Suprapubic skin (tissue), 4 donors: ENCODE data around the gene MYO10. TPM values are rescaled to one million over a fixed set of nuclear protein-coding genes. Genes with fewer than 3 reads are reported as not detected.

ENCODE experiments used
- DNase-seq, 2 donors: peaks; one replicate each; pipeline ENCODE4 v3.0.0-alpha.2; 2019; ENCODE audit warnings: low spot score in 2 of 2
- H3K27ac ChIP-seq: fragments of 200-600 bp; sonication (generic); one replicate; pipeline ENCODE4 v1.5.1; 2019
- H3K27me3 ChIP-seq: fragments of 200-600 bp; sonication (generic); one replicate; pipeline ENCODE4 v1.5.1; 2019
- H3K36me3 ChIP-seq: fragments of 200-600 bp; sonication (generic); one replicate; pipeline ENCODE4 v1.5.1; 2019
- H3K4me1 ChIP-seq: fragments of 200-600 bp; sonication (generic); one replicate; pipeline ENCODE4 v1.5.1; 2019
- H3K4me3 ChIP-seq: fragments of 200-600 bp; sonication (generic); one replicate; pipeline ENCODE4 v1.5.1; 2019; ENCODE audit warnings: mild to moderate bottlenecking
- H3K9me3 ChIP-seq: fragments of 200-600 bp; sonication (generic); one replicate; pipeline ENCODE4 v1.5.1; 2019
- EP300 ChIP-seq: sonication (generic); formaldehyde crosslinking; IDR thresholded peaks from one replicate; pipeline ENCODE4 v1.6.1; 2017; ENCODE audit warnings: antibody characterized with exemption
- POLR2A ChIP-seq, 2 donors: fragments of 450-650 bp; IDR thresholded peaks; one replicate each; pipeline ENCODE4 v1.6.1; 2017; ENCODE audit warnings: antibody characterized with exemption in 2 of 2, mild to moderate bottlenecking in 2 of 2, moderate library complexity in 2 of 2
- POLR2AphosphoS5 ChIP-seq, 3 donors: sonication (generic); formaldehyde crosslinking; IDR thresholded peaks; one replicate each; pipeline ENCODE4 v1.6.1; 2017; ENCODE audit warnings: antibody characterized with exemption in 3 of 3
- WGBS: methylation state at CpG from one replicate; pipeline ENCODE4 v1.1.5; 2018; 5-methylcytosine and 5-hydroxymethylcytosine counted together
- total RNA-seq, 4 donors: library from RNA; depleted of rRNA; stranded (reverse); fragments of >200 nt; gene quantifications; one replicate each; pipeline ENCODE4 v1.1.0, GENCODE V29; 2016
- TF ChIP-seq, protein P1 (sequence below), 2 donors: fragments of 200-600 bp in 1 of 2; fragments of 450-650 bp in 1 of 2; sonication (generic) in 1 of 2; IDR thresholded peaks; one replicate each; pipeline ENCODE4 v1.5.1; 2016 to 2019; ENCODE audit warnings: antibody characterized with exemption in 2 of 2, mild to moderate bottlenecking in 1 of 2, moderate library complexity in 1 of 2

Gene MYO10
- total RNA-seq, 4 donors from 2014 or later = 37.7 to 109 (median 64.6) TPM

DNA sequence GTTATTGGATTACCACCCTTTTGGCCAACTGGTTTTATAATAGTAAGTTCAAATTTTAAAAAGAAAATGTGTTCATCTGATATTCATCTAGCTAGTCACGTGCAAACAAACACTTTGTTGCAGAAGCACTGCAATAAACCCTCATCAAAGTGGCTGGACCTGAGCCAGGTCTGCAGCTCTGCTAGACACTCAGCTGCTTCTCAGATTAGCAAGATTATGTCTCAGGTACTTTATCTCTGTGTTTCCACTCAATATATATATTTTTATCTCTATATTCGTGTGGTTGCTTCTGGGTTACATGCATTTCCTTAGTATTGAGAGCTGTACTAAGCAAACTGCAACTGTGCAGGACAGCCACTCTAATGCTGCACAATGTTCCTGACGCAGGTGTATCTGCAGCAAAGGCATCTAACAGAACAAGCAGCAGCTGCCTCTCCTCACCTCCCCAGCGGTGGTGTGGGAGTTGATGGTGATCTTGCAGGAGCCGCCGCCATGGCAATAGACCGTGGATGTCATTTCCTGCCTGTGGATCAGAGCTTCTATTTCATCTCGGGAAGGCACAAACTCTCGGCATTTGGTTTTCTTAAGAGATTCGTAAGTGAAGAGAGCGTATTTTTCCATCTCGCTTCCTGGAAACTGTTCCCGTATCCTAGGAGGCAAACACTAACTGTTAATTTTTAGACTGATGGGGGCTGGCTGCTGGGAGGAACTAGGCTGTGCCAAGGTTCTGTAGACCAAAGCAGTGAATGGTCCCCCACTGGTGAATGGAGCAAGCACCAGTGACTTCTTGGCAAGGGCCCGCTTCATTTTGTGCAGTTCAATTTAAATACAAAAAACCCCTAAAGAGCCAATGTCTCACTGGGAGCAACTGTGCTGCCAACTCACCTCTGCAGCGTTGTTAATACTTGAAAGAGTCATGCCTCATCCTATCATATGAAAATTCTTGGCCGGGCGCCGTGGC is 262.6 kb downstream of the MYO10 start:
- Histone ChIP-seq H3K27me3 (no peaks in the 10 kb centered on the region), H3K36me3 (peaks cover 69% of the 10 kb centered on the region), H3K27ac (no peak overlapping the region), H3K4me3 (no peak overlapping the region), H3K9me3 (no peaks in the 10 kb centered on the region), H3K4me1 (peaks cover 8% of the 10 kb centered on the region)
- DNase-seq = no peak
- TF ChIP-seq EP300 (no peak), POLR2AphosphoS5 (IDR thresholded peaks at IDR 0.05) (no peak), POLR2A (IDR thresholded peaks at IDR 0.05) (no peak)
- TF ChIP-seq, protein P1, sequence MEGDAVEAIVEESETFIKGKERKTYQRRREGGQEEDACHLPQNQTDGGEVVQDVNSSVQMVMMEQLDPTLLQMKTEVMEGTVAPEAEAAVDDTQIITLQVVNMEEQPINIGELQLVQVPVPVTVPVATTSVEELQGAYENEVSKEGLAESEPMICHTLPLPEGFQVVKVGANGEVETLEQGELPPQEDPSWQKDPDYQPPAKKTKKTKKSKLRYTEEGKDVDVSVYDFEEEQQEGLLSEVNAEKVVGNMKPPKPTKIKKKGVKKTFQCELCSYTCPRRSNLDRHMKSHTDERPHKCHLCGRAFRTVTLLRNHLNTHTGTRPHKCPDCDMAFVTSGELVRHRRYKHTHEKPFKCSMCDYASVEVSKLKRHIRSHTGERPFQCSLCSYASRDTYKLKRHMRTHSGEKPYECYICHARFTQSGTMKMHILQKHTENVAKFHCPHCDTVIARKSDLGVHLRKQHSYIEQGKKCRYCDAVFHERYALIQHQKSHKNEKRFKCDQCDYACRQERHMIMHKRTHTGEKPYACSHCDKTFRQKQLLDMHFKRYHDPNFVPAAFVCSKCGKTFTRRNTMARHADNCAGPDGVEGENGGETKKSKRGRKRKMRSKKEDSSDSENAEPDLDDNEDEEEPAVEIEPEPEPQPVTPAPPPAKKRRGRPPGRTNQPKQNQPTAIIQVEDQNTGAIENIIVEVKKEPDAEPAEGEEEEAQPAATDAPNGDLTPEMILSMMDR (IDR thresholded peaks at IDR 0.05) = no peak
- 77% methylated on average over 18 of the region's 18 CpGs for WGBS

DNA sequence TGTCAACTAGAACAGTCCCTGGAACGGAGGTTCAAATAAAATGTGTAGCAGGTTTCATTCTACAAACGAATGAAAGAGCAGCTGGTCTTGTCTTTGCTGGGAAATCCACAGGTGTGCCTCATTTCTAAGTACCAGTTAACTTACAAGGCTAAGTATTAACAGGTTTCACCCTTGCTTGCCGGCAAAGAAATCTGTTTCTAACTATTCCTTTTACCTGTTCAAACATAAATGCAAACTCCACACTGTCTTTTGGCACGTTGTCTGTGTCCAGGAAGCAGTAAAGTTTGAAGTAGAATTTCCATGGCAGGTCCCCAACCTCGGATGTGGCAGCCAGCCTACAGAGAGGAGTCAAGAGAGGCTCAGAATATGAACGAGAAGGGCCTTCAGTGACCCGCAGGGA is 264.9 kb downstream of the MYO10 start:
- no peak overlapping the region for H3K27ac ChIP-seq
- no peak for DNase-seq
- no peak for TF ChIP-seq POLR2A (IDR thresholded peaks at IDR 0.05)
- no peak for TF ChIP-seq POLR2AphosphoS5 (IDR thresholded peaks at IDR 0.05)
- TF ChIP-seq EP300 = no peak
- TF ChIP-seq, protein P1 (IDR thresholded peaks at IDR 0.05) = no peak
- H3K36me3 ChIP-seq = peaks cover 74% of the 10 kb centered on the region
- H3K4me3 ChIP-seq = no peak overlapping the region
- H3K9me3 ChIP-seq = no peaks in the 10 kb centered on the region
- H3K27me3 ChIP-seq = no peaks in the 10 kb centered on the region
- WGBS = 79% methylated on average over 7 of the region's 7 CpGs
- H3K4me1 ChIP-seq = peaks cover 13% of the 10 kb centered on the region

DNA sequence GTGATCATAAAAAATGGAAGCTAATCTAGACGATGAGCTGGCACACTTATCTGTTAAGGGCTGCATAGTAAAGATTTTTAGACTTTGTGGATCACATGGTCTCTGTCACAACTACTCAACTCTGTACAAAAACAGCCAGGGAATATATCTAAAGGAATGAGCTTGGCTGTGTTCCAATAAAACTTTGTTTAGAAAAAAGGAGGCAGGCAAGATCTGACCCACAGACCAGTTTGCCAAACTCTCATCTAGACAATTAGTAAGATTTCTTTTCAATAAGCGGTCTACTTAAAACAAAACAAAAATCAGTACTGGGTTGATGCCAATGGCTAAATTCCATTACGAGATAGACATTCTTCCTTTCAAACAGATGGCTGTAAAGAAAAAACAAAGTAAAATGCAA is 266.3 kb downstream of the MYO10 start:
- Histone ChIP-seq H3K27ac (no peak overlapping the region), H3K4me1 (peaks cover 9% of the 10 kb centered on the region), H3K36me3 (peaks cover 66% of the 10 kb centered on the region), H3K4me3 (no peak overlapping the region), H3K27me3 (no peaks in the 10 kb centered on the region), H3K9me3 (no peaks in the 10 kb centered on the region)
- WGBS = 67% methylated on average over 3 of the region's 3 CpGs
- TF ChIP-seq POLR2A (IDR thresholded peaks at IDR 0.05) (no peak), POLR2AphosphoS5 (IDR thresholded peaks at IDR 0.05) (no peak), EP300 (no peak)
- TF ChIP-seq, protein P1 (IDR thresholded peaks at IDR 0.05) = no peak
- DNase-seq = no peak

DNA sequence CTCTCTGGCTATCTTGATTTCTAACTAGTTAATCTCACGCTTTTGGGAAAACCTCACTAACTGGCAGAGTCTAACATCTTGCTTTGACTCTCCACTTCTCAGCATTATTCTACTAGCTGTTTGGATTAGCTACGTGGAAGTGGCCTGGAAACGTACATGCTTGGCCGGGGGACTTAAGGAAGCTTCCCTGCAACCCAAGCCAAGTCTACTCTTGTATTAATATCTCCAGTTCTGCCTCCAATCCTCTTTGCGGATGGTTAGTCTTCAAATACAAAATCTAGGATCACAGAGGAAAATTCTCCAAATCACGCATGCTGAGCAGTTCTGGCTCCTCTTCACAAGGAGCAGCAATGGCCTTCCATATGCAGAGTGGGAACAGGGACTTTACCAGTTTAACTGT is 267.5 kb downstream of the MYO10 start:
- Histone ChIP-seq H3K27me3 (no peaks in the 10 kb centered on the region), H3K27ac (no peak overlapping the region), H3K9me3 (no peaks in the 10 kb centered on the region), H3K4me1 (peaks cover 5% of the 10 kb centered on the region), H3K36me3 (peaks cover 67% of the 10 kb centered on the region), H3K4me3 (no peak overlapping the region)
- no peak for DNase-seq
- WGBS = 96% methylated on average over 6 of the region's 6 CpGs
- TF ChIP-seq, protein P1 (IDR thresholded peaks at IDR 0.05) = no peak
- TF ChIP-seq EP300 = no peak

DNA sequence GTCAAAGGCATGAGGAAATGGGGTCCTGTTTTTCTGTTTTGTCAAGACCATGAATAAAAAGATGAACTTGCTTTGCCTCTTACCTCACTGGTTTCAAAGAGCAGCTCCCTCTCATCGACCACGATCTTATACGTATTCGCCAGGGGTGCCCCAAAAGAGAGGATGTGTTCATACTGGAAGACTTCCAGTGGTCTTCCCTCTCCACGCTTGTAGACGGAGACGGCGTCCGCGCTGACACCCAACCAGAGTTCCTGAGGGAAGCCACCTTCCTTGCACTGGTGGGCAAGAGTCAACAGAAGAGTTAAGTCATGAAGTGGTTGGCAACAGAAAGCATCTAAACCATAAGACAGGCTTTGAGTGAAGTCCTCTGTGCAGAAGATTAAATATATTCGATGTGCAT is 267.9 kb downstream of the MYO10 start:
- Histone ChIP-seq H3K9me3 (no peaks in the 10 kb centered on the region), H3K27ac (no peak overlapping the region), H3K4me1 (peaks cover 5% of the 10 kb centered on the region), H3K36me3 (peaks cover 63% of the 10 kb centered on the region), H3K4me3 (no peak overlapping the region), H3K27me3 (no peaks in the 10 kb centered on the region)
- TF ChIP-seq, protein P1 (IDR thresholded peaks at IDR 0.05) = no peak
- no peak for TF ChIP-seq POLR2A (IDR thresholded peaks at IDR 0.05)
- TF ChIP-seq EP300 = no peak
- no peak for TF ChIP-seq POLR2AphosphoS5 (IDR thresholded peaks at IDR 0.05)
- WGBS = 93% methylated on average over 11 of the region's 11 CpGs
- DNase-seq = no peak
